Peyer's patch (tissue), 4 donors: ENCODE data around the gene MRPS7. TPM values are rescaled to one million over a fixed set of nuclear protein-coding genes. Genes with fewer than 3 reads are reported as not detected.

ENCODE experiments used
- DNase-seq, 3 donors: peaks; one replicate each; pipeline ENCODE4 v3.0.0-alpha.2; 2017 to 2019
- H3K27ac ChIP-seq, 4 donors: fragments of 200-600 bp; sonication (generic); one replicate each; pipeline ENCODE4 v1.5.1; 2016 to 2019
- H3K27me3 ChIP-seq, 2 donors: fragments of 200-600 bp; sonication (generic); one replicate each; pipeline ENCODE4 v1.5.1; 2019
- H3K36me3 ChIP-seq, 3 donors: fragments of 200-600 bp; sonication (generic); one replicate each; pipeline ENCODE4 v1.5.1; 2016 to 2019
- H3K4me1 ChIP-seq, 4 donors: fragments of 200-600 bp; sonication (generic); one replicate each; pipeline ENCODE4 v1.5.1; 2016 to 2019
- H3K4me3 ChIP-seq, 4 donors: fragments of 200-600 bp; sonication (generic); 1 replicate in 3 of 4; 2 replicates in 1 of 4; pipeline ENCODE4 v1.5.1; 2016 to 2019; ENCODE audit warnings: mild to moderate bottlenecking in 1 of 4
- H3K9me3 ChIP-seq, 4 donors: fragments of 200-600 bp; sonication (generic); one replicate each; pipeline ENCODE4 v1.5.1; 2016 to 2019; ENCODE audit warnings: mild to moderate bottlenecking in 1 of 4
- CTCF ChIP-seq, 6 experiments: fragments of 450-650 bp in 4 of 6; fragments of 200-600 bp in 2 of 6; sonication (generic) in 1 of 6; IDR thresholded peaks; one replicate each; pipeline ENCODE4 v1.5.1; 2017 to 2019; ENCODE audit warnings: antibody characterized with exemption in 6 of 6, mild to moderate bottlenecking in 3 of 6, moderate library complexity in 1 of 6
- POLR2A ChIP-seq, 2 donors: fragments of 450-650 bp; IDR thresholded peaks; one replicate each; pipeline ENCODE4 v1.5.1; 2017; ENCODE audit warnings: antibody characterized with exemption in 2 of 2, mild to moderate bottlenecking in 2 of 2, moderate library complexity in 2 of 2
- total RNA-seq, 4 donors: library from RNA; depleted of rRNA; stranded (reverse); fragments of >200 nt; gene quantifications; one replicate each; pipeline ENCODE4 v1.1.0, GENCODE V29; 2016

Gene MRPS7
- total RNA-seq, 4 donors from 2014 or later = 23.9 to 53.6 (median 45.3) TPM

GRCh38 chr17:75244133-75244866 is 17.4 kb upstream of the MRPS7 start:
- Histone ChIP-seq H3K36me3 (peaks cover 0 to 82% (median 0%) of the 10 kb centered on the region in 3 donors), H3K4me3 (no peak overlapping the region), H3K9me3 (no peaks in the 10 kb centered on the region), H3K27me3 (no peaks in the 10 kb centered on the region), H3K27ac (peak overlapping the region in 2 of 4 donors; percentile 73 to 81), H3K4me1 (peaks cover 0 to 29% (median 12%) of the 10 kb centered on the region in 4 donors)
- DNase-seq = peak in 2 of 3 donors; percentile 81 to 87
- TF ChIP-seq POLR2A (IDR thresholded peaks at IDR 0.05) = no peak
- TF ChIP-seq CTCF (IDR thresholded peaks at IDR 0.05) = no peak

- no peak overlapping the region for H3K4me3 ChIP-seq
- no peak for DNase-seq
- peaks cover 0 to 75% (median 0%) of the 10 kb centered on the region in 3 donors for H3K36me3 ChIP-seq
- no peaks in the 10 kb centered on the region for H3K27me3 ChIP-seq
- TF ChIP-seq CTCF (IDR thresholded peaks at IDR 0.05) (no peak), POLR2A (IDR thresholded peaks at IDR 0.05) (no peak)
- peaks cover 0 to 29% (median 12%) of the 10 kb centered on the region in 4 donors for H3K4me1 ChIP-seq
- H3K9me3 ChIP-seq = no peaks in the 10 kb centered on the region
- peak overlapping the region in 2 of 4 donors; percentile 73 to 81 for H3K27ac ChIP-seq
Observed at GRCh38 chr17:75245011-75245410, 16.7 kb upstream of the MRPS7 start.

- H3K36me3 ChIP-seq = peaks cover 0 to 61% (median 0%) of the 10 kb centered on the region in 3 donors
- H3K4me3 ChIP-seq = no peak overlapping the region
- TF ChIP-seq POLR2A (IDR thresholded peaks at IDR 0.05) (no peak), CTCF (IDR thresholded peaks at IDR 0.05) (no peak)
- H3K4me1 ChIP-seq = peaks cover 0 to 31% (median 13%) of the 10 kb centered on the region in 4 donors
- DNase-seq = no peak
- peak overlapping the region in 1 of 4 donors; percentile 81 for H3K27ac ChIP-seq
- no peaks in the 10 kb centered on the region for H3K9me3 ChIP-seq
- no peaks in the 10 kb centered on the region for H3K27me3 ChIP-seq
Observed at GRCh38 chr17:75246404-75246803, 15.3 kb upstream of the MRPS7 start.

GRCh38 chr17:75249564-75249963 is 12.1 kb upstream of the MRPS7 start:
- no peak overlapping the region for H3K4me3 ChIP-seq

GRCh38 chr17:75250009-75250471 is 11.6 kb upstream of the MRPS7 start:
- no peaks in the 10 kb centered on the region for H3K9me3 ChIP-seq
- peak overlapping the region in 2 of 4 donors; percentile 4 to 15 for H3K4me3 ChIP-seq
- TF ChIP-seq CTCF (IDR thresholded peaks at IDR 0.05) (no peak), POLR2A (IDR thresholded peaks at IDR 0.05) (no peak)
- H3K4me1 ChIP-seq = peaks cover 0 to 15% (median 5%) of the 10 kb centered on the region in 4 donors
- DNase-seq = peak in 2 of 3 donors; percentile 58 to 79
- peak overlapping the region in 3 of 4 donors; percentile 6 to 72 (median 59) for H3K27ac ChIP-seq
- H3K36me3 ChIP-seq = peaks cover 0 to 25% (median 0%) of the 10 kb centered on the region in 3 donors
- H3K27me3 ChIP-seq = no peaks in the 10 kb centered on the region

More at GRCh38 chr17:75249564-75249963, 12.1 kb upstream of the MRPS7 start:
- Histone ChIP-seq H3K27ac (peak overlapping the region in 3 of 4 donors; percentile 6 to 72 (median 59)), H3K27me3 (no peaks in the 10 kb centered on the region), H3K4me1 (peaks cover 0 to 18% (median 7%) of the 10 kb centered on the region in 4 donors), H3K9me3 (no peaks in the 10 kb centered on the region), H3K36me3 (peaks cover 0 to 29% (median 0%) of the 10 kb centered on the region in 3 donors)
- TF ChIP-seq POLR2A (IDR thresholded peaks at IDR 0.05) (no peak), CTCF (IDR thresholded peaks at IDR 0.05) (no peak)
- no peak for DNase-seq
